Measurements from ENCODE around the gene RUNDC3A. TPM values are rescaled to one million over a fixed set of nuclear protein-coding genes. Genes with fewer than 3 reads are reported as not detected.

RUNDC3A gene
- total and polyA plus RNA-seq, 2 of the 13 experiments (the other 11 are each of a cell fraction or from before 2014, with no cell fraction given): 0.25 TPM; not detected in 1

- TF ChIP-seq PLSCR1 (CRISPR knock-in tag; IDR thresholded peaks at IDR 0.05; ENCODE audit: borderline replicate concordance) (no peak), ATF6 (CRISPR knock-in tag; conservative IDR thresholded peaks at IDR 0.05) (no peak)
Measured at GRCh38 chr17:44297975-44298374, 10.4 kb upstream of the RUNDC3A start (continued).

GRCh38 chr17:44304651-44305050, 3.8 kb upstream of the RUNDC3A start:
- Histone ChIP-seq H3K27me3 (ENCODE audit: control insufficient read depth in 1 of 2, insufficient read depth in 2 of 2, low read length in 2 of 2) (peaks cover 1 to 23% of the 10 kb centered on the region in 2 experiments; a peak in 4 of 5 replicates), H3K27ac (ENCODE audit: extremely low read length, insufficient read depth, low read length) (no peak overlapping the region), H3K4me1 (ENCODE audit: insufficient read depth, low read length) (peaks cover 16% of the 10 kb centered on the region), H4K20me1 (ENCODE audit: insufficient read depth, low read length) (no peaks in the 10 kb centered on the region), H3K9me3 (ENCODE audit: low read length) (no peaks in the 10 kb centered on the region), H3K9ac (ENCODE audit: insufficient read depth, low read depth, low read length) (no peak overlapping the region), H3K4me3 (replicated peaks in 1 of 3; ENCODE audit: insufficient read depth in 1 of 3, low read depth in 2 of 3, low read length in 3 of 3) (no peak overlapping the region), H3K79me2 (ENCODE audit: insufficient read depth, low read length) (no peaks in the 10 kb centered on the region), H3K36me3 (replicated peaks in 1 of 2; ENCODE audit: control insufficient read depth in 1 of 2, insufficient read depth in 2 of 2, low read length in 2 of 2) (no peaks in the 10 kb centered on the region), H2AFZ (ENCODE audit: low read length) (no peak overlapping the region), H3K4me2 (ENCODE audit: low read depth, low read length) (no peak overlapping the region)
- in situ Hi-C loops (cut with HindIII; ENCODE audit: extremely low pct_ligation_motif_present, low pct_unique_long_range_greater_than_20kb) (no loop called here), intact Hi-C loops (cut with micrococcal nuclease; ENCODE audit: unreplicated experiment) (no loop called here)
- FAIRE-seq (no peak), DNase-seq (ENCODE audit: low spot score) (no peak), ATAC-seq (no peak)
- BruUV-seq (replicated peaks): no TSS peak
- ChIA-PET CTCF (ENCODE audit: low intra/inter-chr PET ratio, low total read pairs) (no interaction called here), POLR2A (no interaction called here)
- TF ChIP-seq SNAI1 (CRISPR knock-in tag; IDR thresholded peaks at IDR 0.05; ENCODE audit: borderline replicate concordance) (no peak), POLR2AphosphoS2 (IDR thresholded peaks at IDR 0.05; ENCODE audit: low read depth, low read length) (no peak), EED (CRISPR knock-in tag; IDR thresholded peaks at IDR 0.05) (no peak)
